H1 (cell line): ENCODE data around the gene SLC6A6. TPM values are rescaled to one million over a fixed set of nuclear protein-coding genes. Genes with fewer than 3 reads are reported as not detected.

Experiments
- CTCF ChIA-PET: fragments of 300-600 bp; sonication (Branson Sonifier 250); formaldehyde crosslinking; loops from one replicate; lab custom pipeline; 2021; ENCODE audit not compliant: partially characterized antibody; lab: Charles Lee
- POLR2A ChIA-PET: fragments of 300-600 bp; sonication (Branson Sonifier 250); formaldehyde crosslinking; loops from one replicate; lab custom pipeline; 2021; ENCODE audit warnings: inconsistent platforms; ENCODE audit not compliant: partially characterized antibody; lab: Charles Lee
- DNase-seq, 2 experiments: peaks; one replicate each; pipeline versions ENCODE4 v3.0.0 to v3.0.0-alpha.2; 2010 to 2022; ENCODE audit warnings: low spot score in 2 of 2, low read depth in 1 of 2, mixed read lengths in 1 of 2
- FAIRE-seq: peaks from 2 replicates; lab custom pipeline; 2011; peaks lifted over from hg19 to GRCh38; lab: Jason Lieb, UNC
- H2AFZ ChIP-seq: 2 replicates; pipeline ENCODE4 v1.8.1; 2012; ENCODE audit warnings: low read length, inconsistent platforms
- H2AK5ac ChIP-seq: 2 replicates; pipeline ENCODE4 v1.6.1; 2013; ENCODE audit warnings: low read depth, low read length
- H2BK120ac ChIP-seq: replicated peaks from 2 replicates; pipeline ENCODE3; 2013; ENCODE audit warnings: low read depth, low read length, inconsistent platforms
- H2BK12ac ChIP-seq: 2 replicates; pipeline ENCODE4 v1.6.1; 2013; ENCODE audit warnings: low read depth, low read length
- H2BK15ac ChIP-seq: 2 replicates; pipeline ENCODE4 v1.6.1; 2013; ENCODE audit warnings: low read length
- H2BK20ac ChIP-seq: 2 replicates; pipeline ENCODE4 v1.6.1; 2013; ENCODE audit warnings: low read length
- H2BK5ac ChIP-seq: 2 replicates; pipeline ENCODE4 v1.6.1; 2013; ENCODE audit warnings: low read depth, low read length
- H3K14ac ChIP-seq: 2 replicates; pipeline ENCODE4 v1.6.1; 2013; ENCODE audit warnings: inconsistent platforms; ENCODE audit not compliant: insufficient read length
- H3K18ac ChIP-seq: 2 replicates; pipeline ENCODE4 v1.6.1; 2013; ENCODE audit warnings: low read length; ENCODE audit errors: extremely low read depth
- H3K23ac ChIP-seq: 2 replicates; pipeline ENCODE4 v1.6.1; 2013; ENCODE audit warnings: inconsistent platforms; ENCODE audit not compliant: insufficient read length
- H3K23me2 ChIP-seq: 2 replicates; pipeline ENCODE4 v1.6.1; 2013; ENCODE audit warnings: low read depth, low read length
- H3K27ac ChIP-seq: 2 replicates; pipeline ENCODE4 v1.6.1; 2011; ENCODE audit warnings: low read depth, low read length, inconsistent platforms
- H3K27me3 ChIP-seq, 4 experiments: replicated peaks in 1 of 4; 1 replicate in 1 of 4; 2 replicates in 3 of 4; pipeline versions ENCODE4 v1.6.1 to v1.8.1; 2011 to 2013; ENCODE audit warnings: low read length in 3 of 4, mild to moderate bottlenecking in 3 of 4, inconsistent platforms in 2 of 4, mixed read lengths in 2 of 4, moderate library complexity in 1 of 4; ENCODE audit not compliant: control insufficient read depth in 3 of 4, insufficient read depth in 3 of 4; ENCODE audit errors: extremely low read depth in 1 of 4
- H3K36me3 ChIP-seq, 4 experiments: 2 replicates each; pipeline versions ENCODE4 v1.6.1 to v1.8.1; 2011 to 2013; ENCODE audit warnings: mild to moderate bottlenecking in 4 of 4, low read length in 3 of 4, moderate library complexity in 2 of 4, control low read depth in 1 of 4, inconsistent platforms in 1 of 4; ENCODE audit not compliant: insufficient read depth in 4 of 4, control insufficient read depth in 2 of 4
- H3K4ac ChIP-seq: replicated peaks from 2 replicates; pipeline ENCODE3; 2013; ENCODE audit warnings: low read length, low read depth, mixed read lengths, inconsistent platforms; ENCODE audit not compliant: insufficient read length
- H3K4me1 ChIP-seq, 4 experiments: replicated peaks in 1 of 4; 1 replicate in 1 of 4; 2 replicates in 3 of 4; pipeline versions ENCODE4 v1.6.1 to v1.8.1; 2011 to 2013; ENCODE audit warnings: low read length in 3 of 4, inconsistent platforms in 2 of 4, mixed read lengths in 1 of 4; ENCODE audit not compliant: insufficient read depth in 4 of 4, control insufficient read depth in 3 of 4
- H3K4me2 ChIP-seq, 2 experiments: 2 replicates each; pipeline versions ENCODE4 v1.6.1 to v1.8.1; 2011 to 2013; ENCODE audit warnings: low read depth in 2 of 2, low read length in 2 of 2, control low read depth in 1 of 2, inconsistent platforms in 1 of 2, mild to moderate bottlenecking in 1 of 2; ENCODE audit not compliant: insufficient read depth in 1 of 2
- H3K4me3 ChIP-seq, 4 experiments: fragments of 200-600, 300-600 bp in 1 of 4; sonication (generic), shearing (Covaris generic), sonication (Bioruptor Twin) in 1 of 4; 2 replicates each; pipeline versions ENCODE4 v1.5.1 to v1.8.1; 2011 to 2016; ENCODE audit warnings: low read length in 4 of 4, low read depth in 3 of 4, control low read depth in 2 of 4, inconsistent platforms in 2 of 4, mild to moderate bottlenecking in 2 of 4, mixed read lengths in 1 of 4, moderate library complexity in 1 of 4; ENCODE audit not compliant: insufficient read depth in 2 of 4; ENCODE audit errors: extremely low read depth in 1 of 4
- H3K56ac ChIP-seq: replicated peaks from 2 replicates; pipeline ENCODE3; 2013; ENCODE audit warnings: low read depth, mild to moderate bottlenecking, mixed read lengths, low read length, inconsistent platforms; ENCODE audit not compliant: insufficient read length
- H3K79me1 ChIP-seq: 2 replicates; pipeline ENCODE4 v1.6.1; 2013; ENCODE audit warnings: low read depth, low read length, control low read depth
- H3K79me2 ChIP-seq, 2 experiments: 2 replicates each; pipeline versions ENCODE4 v1.6.1 to v1.8.1; 2012 to 2013; ENCODE audit warnings: low read length in 2 of 2, mild to moderate bottlenecking in 2 of 2, inconsistent platforms in 1 of 2; ENCODE audit not compliant: insufficient read depth in 2 of 2, control insufficient read depth in 1 of 2
- H3K9ac ChIP-seq, 4 experiments: replicated peaks in 1 of 4; 1 replicate in 1 of 4; 2 replicates in 3 of 4; pipeline versions ENCODE4 v1.6.1 to v1.8.1; 2011 to 2013; ENCODE audit warnings: low read depth in 3 of 4, low read length in 3 of 4, control low read depth in 2 of 4, mild to moderate bottlenecking in 2 of 4, moderate library complexity in 2 of 4, inconsistent platforms in 1 of 4; ENCODE audit errors: extremely low read depth in 1 of 4
- H3K9me3 ChIP-seq, 2 experiments: 2 replicates each; pipeline versions ENCODE4 v1.6.1 to v1.8.1; 2012 to 2013; ENCODE audit warnings: mild to moderate bottlenecking in 2 of 2, moderate library complexity in 2 of 2, control low read depth in 1 of 2, inconsistent platforms in 1 of 2, low read depth in 1 of 2, low read length in 1 of 2, mixed read lengths in 1 of 2; ENCODE audit not compliant: insufficient read depth in 2 of 2
- H4K20me1 ChIP-seq, 2 experiments: replicated peaks in 1 of 2; 2 replicates each; pipeline versions ENCODE3 to v1.8.1; 2011 to 2013; ENCODE audit warnings: inconsistent platforms in 2 of 2, low read length in 2 of 2, mild to moderate bottlenecking in 1 of 2; ENCODE audit not compliant: insufficient read depth in 2 of 2, control insufficient read depth in 1 of 2
- H4K5ac ChIP-seq: 2 replicates; pipeline ENCODE4 v1.6.1; 2013; ENCODE audit warnings: low read length, low read depth, mixed read lengths, inconsistent platforms; ENCODE audit not compliant: insufficient read length
- H4K8ac ChIP-seq: 2 replicates; pipeline ENCODE4 v1.8.0; 2013; ENCODE audit warnings: mild to moderate bottlenecking, moderate library complexity, low read length, inconsistent platforms; ENCODE audit not compliant: insufficient read depth; ENCODE audit errors: extremely low read depth
- H4K91ac ChIP-seq: replicated peaks from 2 replicates; pipeline ENCODE3; 2013; ENCODE audit warnings: low read length, mixed read lengths, inconsistent platforms; ENCODE audit not compliant: insufficient read length
- CREB1 ChIP-seq: IDR thresholded peaks from 2 replicates; pipeline ENCODE4 v1.6.1; 2012; ENCODE audit warnings: inconsistent platforms
- EP300 ChIP-seq, 2 experiments: IDR thresholded peaks; 1 replicate in 1 of 2; 2 replicates in 1 of 2; pipeline ENCODE4 v1.6.1; 2011 to 2012; ENCODE audit warnings: low read depth in 2 of 2, low read length in 2 of 2, mild to moderate bottlenecking in 2 of 2, borderline replicate concordance in 1 of 2, inconsistent platforms in 1 of 2, moderate library complexity in 1 of 2
- KDM4A ChIP-seq: IDR thresholded peaks from one replicate; pipeline ENCODE4 v1.7.1; 2012; ENCODE audit warnings: low read depth, mild to moderate bottlenecking, moderate library complexity, low read length, inconsistent platforms; ENCODE audit not compliant: severe bottlenecking
- KDM5A ChIP-seq: fragments of 200-600 bp; IDR thresholded peaks from 2 replicates; pipeline ENCODE4 v1.7.1; 2012; ENCODE audit warnings: mild to moderate bottlenecking, low read length, inconsistent platforms, mixed read lengths
- POLR2AphosphoS5 ChIP-seq: IDR thresholded peaks from 2 replicates; pipeline ENCODE4 v1.6.1; 2011; ENCODE audit warnings: low read depth, low read length
- POU5F1 ChIP-seq: IDR thresholded peaks from 2 replicates; pipeline ENCODE4 v1.6.1; 2011; ENCODE audit warnings: low read depth, mild to moderate bottlenecking, low read length, moderate library complexity
- RFX5 ChIP-seq: IDR thresholded peaks from 2 replicates; pipeline ENCODE4 v1.6.1; 2011; ENCODE audit warnings: low read depth, low read length, improper control_type of control experiment, borderline replicate concordance
- RNF2 ChIP-seq: fragments of 200-900, 300-1000 bp; sonication (generic); IDR thresholded peaks from 2 replicates; pipeline ENCODE4 v1.7.1; 2016; ENCODE audit warnings: borderline replicate concordance, low read depth, mild to moderate bottlenecking, antibody characterized with exemption, low read length; ENCODE audit not compliant: poor library complexity, severe bottlenecking; ENCODE audit errors: missing control alignments
- RXRA ChIP-seq: IDR thresholded peaks from 2 replicates; pipeline ENCODE4 v1.6.1; 2011; ENCODE audit warnings: low read depth, mild to moderate bottlenecking, low read length, moderate library complexity; ENCODE audit not compliant: insufficient read depth
- WGBS, 2 experiments: shearing (Covaris generic) in 1 of 2; methylation state at CpG; one replicate each; pipeline versions ENCODE4 v1.1.6 to v1.1.7; 2013 to 2015; ENCODE audit warnings: low lambda C conversion rate in 2 of 2, mixed read lengths in 2 of 2, inconsistent platforms in 1 of 2, low coverage in 1 of 2, missing lambda C conversion rate in 1 of 2; ENCODE audit not compliant: insufficient replicate concordance in 2 of 2, insufficient coverage in 1 of 2, insufficient read length in 1 of 2; ENCODE audit errors: extremely low coverage in 1 of 2, missing lambda C conversion rate in 1 of 2; 5-methylcytosine and 5-hydroxymethylcytosine counted together
- polyA plus RNA-seq, 7 experiments: library from polyadenylated mRNA; depleted of rRNA in 3 of 7; stranded (reverse) in 5 of 7; unstranded in 2 of 7; fragments of >200 nt in 5 of 7; fragments of 200-250 nt in 2 of 7; gene quantifications; 1 replicate in 5 of 7; 2 replicates in 1 of 7; 4 replicates in 1 of 7; pipeline versions ENCODE4 v1.2.1 to v1.2.3, GENCODE V29; 2011 to 2013; ENCODE audit warnings: missing spikeins in 2 of 7, mixed read lengths in 2 of 7
- total RNA-seq: library from RNA; stranded (reverse); fragmentation: NEBNext Ultra II Directional; extraction: Animal tissue kit (Norgen Biotek cat#: 25700); gene quantifications from 2 replicates; pipeline ENCODE4 v1.2.1, GENCODE V29; 2021
- TF ChIP-seq, protein P1 (sequence below), 3 experiments: IDR thresholded peaks; 1 replicate in 2 of 3; 2 replicates in 1 of 3; pipeline versions ENCODE4 v1.5.1 to v1.6.1; 2011; ENCODE audit warnings: low read length in 3 of 3, mild to moderate bottlenecking in 3 of 3, inconsistent platforms in 2 of 3, low read depth in 1 of 3, moderate library complexity in 1 of 3; ENCODE audit not compliant: insufficient read depth in 1 of 3; ENCODE audit errors: control extremely low read depth in 1 of 3

Gene SLC6A6
- total and polyA plus RNA-seq, 2 of the 8 experiments (the other 6 are each of a cell fraction or from before 2014, with no cell fraction given), result 66.2 to 144 TPM

DNA sequence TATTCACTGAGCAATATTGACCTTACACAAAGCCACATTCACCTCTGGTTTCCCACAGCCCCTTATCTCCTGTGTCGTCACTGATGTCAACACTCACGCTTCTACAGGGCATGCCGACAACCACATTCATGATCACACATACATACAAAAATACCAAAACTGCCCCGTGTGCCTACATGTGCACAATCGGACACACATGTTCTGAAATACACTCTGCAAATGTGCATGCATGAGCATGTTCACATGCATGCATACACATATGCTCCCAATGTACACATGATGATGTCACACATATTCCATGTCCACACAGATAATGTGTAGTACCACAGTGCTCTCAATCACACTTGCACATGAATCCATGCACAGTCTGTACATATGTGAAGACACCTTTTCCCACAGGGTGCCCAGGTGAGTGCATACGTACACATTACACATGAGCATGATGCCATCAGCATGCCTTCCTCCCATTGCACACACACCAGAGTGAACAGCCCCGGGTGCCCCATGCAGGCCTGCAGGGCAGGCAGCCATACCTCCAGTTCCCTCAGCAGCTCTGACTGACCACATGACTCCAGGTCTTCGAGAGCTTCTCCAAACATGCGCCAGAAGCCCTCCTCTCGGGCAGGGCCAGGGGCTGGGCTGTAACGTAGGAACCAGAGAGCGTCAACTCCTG lies 100.8 kb downstream of the SLC6A6 start:
- FAIRE-seq (no peak), DNase-seq (no peak)
- Histone ChIP-seq H2BK120ac (no peak overlapping the region), H3K14ac (no peak overlapping the region), H3K4me2 (no peak overlapping the region), H3K4me3 (no peak overlapping the region), H3K27ac (no peak overlapping the region), H3K79me2 (no peaks in the 10 kb centered on the region), H3K36me3 (no peaks in the 10 kb centered on the region), H2BK5ac (no peak overlapping the region), H4K8ac (no peak overlapping the region), H3K9me3 (peaks cover 6 to 9% of the 10 kb centered on the region in 2 experiments; a peak in 3 of 4 replicates), H3K79me1 (no peaks in the 10 kb centered on the region; the same call in 1 of the 2 replicates), H3K27me3 (no peaks in the 10 kb centered on the region), H3K4ac (no peak overlapping the region), H4K91ac (no peak overlapping the region), H2AFZ (no peak overlapping the region), H2BK20ac (no peak overlapping the region), H4K20me1 (no peaks in the 10 kb centered on the region), H4K5ac (no peak overlapping the region), H3K23me2 (no peaks in the 10 kb centered on the region), H3K18ac (no peak overlapping the region), H3K56ac (no peak overlapping the region), H3K4me1 (no peaks in the 10 kb centered on the region), H2BK12ac (no peak overlapping the region), H3K23ac (no peak overlapping the region), H3K9ac (no peak overlapping the region), H2AK5ac (no peak overlapping the region), H2BK15ac (no peak overlapping the region)
- ChIA-PET CTCF (interaction anchor here (0.9 to 11.6 kb wide), 5 partner anchors 17 to 357 kb away, joined by 3 to 280 read pairs (median 6); no protein-coding TSS in a partner anchor), POLR2A (no interaction called here)
- WGBS, 2 experiments, result 91% methylated on average over 8 of the region's 12 CpGs; no CpG with 5 or more reads in 1 of the 2 experiments
- TF ChIP-seq RFX5 (no peak), KDM4A (no peak), RXRA (no peak), CREB1 (no peak), POLR2AphosphoS5 (no peak), KDM5A (no peak), EP300 (IDR thresholded peaks at IDR 0.05; ENCODE audit: borderline replicate concordance in 1 of 2, low read depth in 2 of 2, low read length in 2 of 2) (no peak), POU5F1 (no peak), RNF2 (no peak)
- TF ChIP-seq, protein P1, sequence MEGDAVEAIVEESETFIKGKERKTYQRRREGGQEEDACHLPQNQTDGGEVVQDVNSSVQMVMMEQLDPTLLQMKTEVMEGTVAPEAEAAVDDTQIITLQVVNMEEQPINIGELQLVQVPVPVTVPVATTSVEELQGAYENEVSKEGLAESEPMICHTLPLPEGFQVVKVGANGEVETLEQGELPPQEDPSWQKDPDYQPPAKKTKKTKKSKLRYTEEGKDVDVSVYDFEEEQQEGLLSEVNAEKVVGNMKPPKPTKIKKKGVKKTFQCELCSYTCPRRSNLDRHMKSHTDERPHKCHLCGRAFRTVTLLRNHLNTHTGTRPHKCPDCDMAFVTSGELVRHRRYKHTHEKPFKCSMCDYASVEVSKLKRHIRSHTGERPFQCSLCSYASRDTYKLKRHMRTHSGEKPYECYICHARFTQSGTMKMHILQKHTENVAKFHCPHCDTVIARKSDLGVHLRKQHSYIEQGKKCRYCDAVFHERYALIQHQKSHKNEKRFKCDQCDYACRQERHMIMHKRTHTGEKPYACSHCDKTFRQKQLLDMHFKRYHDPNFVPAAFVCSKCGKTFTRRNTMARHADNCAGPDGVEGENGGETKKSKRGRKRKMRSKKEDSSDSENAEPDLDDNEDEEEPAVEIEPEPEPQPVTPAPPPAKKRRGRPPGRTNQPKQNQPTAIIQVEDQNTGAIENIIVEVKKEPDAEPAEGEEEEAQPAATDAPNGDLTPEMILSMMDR (IDR thresholded peaks at IDR 0.05; ENCODE audit: control extremely low read depth in 1 of 3, insufficient read depth in 1 of 3, low read depth in 1 of 3, low read length in 3 of 3), result no peak
